ENCODE data around the gene PAX3. TPM values are rescaled to one million over a fixed set of nuclear protein-coding genes. Genes with fewer than 3 reads are reported as not detected.

Gene PAX3
- total RNA-seq, 1 donor from 2014 or later: not detected

DNA sequence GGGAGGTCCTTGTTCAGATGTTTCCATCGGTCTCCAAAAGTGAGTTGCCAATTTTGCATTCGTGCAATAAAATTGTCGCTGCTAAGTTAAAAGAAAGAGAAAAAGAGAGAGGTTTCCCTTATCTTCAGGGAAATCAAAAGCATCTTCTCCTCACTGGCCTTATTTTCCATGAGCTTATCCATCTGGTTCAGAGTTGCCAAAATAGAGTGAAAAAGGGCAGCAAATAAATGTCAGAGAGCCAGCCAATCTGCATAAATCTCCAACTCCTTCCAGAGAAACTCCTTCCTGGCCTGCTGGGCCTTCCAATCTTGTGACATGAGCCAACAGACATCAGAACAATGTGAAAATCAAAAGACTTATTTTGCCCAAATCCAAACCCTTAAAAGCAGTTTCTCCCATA is 28.4 kb downstream of the PAX3 start:
- DNase-seq (ENCODE audit: low spot score): no peak

DNA sequence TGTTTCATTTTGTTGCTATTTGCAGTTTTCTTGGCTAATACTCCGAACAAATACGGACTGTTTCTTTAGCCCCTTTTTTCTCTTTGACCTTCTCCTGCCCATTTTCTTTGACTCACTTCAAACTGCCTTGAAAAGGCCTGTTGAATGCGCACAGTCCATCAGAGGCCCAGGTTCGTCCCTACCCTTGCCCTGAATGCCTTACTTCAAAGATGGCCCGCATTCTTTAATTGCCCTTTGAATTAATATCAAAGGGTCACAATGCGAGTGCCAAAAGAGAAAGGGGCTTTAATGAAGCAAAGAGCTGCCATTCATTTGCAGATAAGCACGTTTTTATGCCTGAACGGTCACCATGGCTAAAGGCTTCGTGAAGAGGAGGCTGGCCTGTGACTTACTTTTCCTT is 29.7 kb downstream of the PAX3 start:
- DNase-seq (ENCODE audit: low spot score): no peak

DNA sequence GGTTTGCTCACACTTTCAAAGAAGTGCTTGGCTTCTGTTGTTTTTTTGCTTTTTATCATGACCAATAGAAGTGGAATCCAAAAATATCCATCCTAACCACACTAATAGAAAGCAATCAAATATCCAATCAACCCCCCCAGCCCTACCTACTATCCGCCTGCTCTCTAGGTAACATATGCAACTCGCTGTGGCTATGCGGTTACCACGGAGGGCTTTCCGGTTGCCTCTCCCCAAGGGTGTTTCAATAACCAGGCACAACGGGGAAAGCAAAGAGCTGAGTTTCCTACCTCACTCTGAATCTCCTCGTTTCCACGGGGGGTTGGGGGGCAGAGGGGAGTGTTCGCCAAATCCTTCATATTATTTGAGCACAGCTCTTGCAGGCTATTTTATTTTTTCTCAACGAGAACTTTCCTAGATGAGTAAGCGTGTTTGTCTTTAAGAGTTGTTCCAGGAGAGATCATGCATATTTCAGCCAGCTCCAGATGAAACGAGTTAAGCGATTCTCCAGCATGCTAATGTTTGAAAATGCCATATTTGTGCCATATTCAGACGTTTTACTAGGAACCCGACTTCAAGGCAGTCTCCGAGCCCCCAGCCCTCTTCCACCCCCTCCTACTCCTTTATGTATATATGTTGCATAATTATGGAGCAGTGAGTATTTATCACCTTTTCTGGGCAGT is 30.3 kb downstream of the PAX3 start:
- no peak for DNase-seq (ENCODE audit: low spot score)

DNA sequence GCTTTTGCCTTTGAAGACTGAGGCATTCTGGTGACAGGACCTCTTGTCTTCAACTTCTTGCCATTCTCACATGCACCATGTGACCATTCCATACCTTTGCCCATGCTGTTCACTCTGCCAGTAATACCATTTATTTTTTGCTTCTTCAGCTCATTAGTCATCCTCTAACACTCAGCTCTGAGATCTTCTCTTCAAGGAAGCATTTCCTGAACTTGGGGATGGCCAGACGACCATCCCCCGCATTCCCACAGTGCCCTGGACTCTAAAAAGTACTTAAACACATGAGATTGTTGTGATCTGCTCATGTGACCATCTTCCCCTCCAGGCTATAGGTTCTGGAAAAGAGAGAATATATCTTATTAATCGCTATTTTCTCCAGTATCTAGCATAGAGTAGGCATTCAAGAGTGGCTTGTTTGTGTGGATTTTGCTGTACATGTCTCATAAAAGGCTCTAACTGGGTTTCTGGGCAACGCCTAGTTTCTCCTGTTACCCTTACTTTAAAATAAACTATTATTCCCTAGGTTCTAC is 33.9 kb downstream of the PAX3 start:
- DNase-seq (ENCODE audit: low spot score): no peak

DNA sequence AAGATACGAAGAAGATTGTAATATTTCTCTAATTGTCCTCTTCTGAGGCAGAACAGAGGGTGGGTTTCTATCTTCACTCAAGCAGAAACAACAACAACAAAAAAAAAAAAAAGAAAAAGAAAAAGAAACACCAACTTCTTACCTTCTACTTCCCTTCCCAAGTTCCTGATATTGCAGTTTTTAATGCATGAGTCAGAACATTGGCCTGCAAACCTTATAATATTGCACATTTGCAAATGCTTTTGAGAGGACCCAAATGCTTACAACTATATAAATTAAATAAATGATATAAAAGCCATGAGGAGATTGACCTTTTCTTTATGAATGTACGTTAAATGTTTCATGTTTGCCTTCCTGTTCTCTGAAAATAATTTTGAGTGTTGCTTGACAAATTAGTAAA is 37.3 kb downstream of the PAX3 start:
- DNase-seq (ENCODE audit: low spot score): no peak

DNA sequence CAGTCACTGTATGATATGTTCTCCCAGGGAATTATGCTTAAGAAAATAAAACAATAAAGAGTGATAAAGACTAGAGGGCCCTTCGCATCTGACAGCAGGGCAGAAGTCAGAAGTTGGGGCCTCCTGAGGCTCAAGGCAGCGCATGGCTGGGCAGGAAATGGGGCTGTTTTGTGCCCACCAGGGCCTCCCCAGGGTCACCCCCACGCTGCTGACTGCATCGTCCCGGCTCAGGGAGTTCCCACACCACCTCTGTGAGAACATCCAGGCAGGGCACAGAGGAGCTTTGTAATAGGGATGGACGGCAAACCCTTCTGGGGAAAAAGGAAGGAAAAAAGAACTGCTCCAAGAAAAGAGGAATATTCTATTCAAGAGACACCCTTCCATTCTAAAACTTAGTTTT is 41.2 kb downstream of the PAX3 start:
- no peak for DNase-seq (ENCODE audit: low spot score)

DNA sequence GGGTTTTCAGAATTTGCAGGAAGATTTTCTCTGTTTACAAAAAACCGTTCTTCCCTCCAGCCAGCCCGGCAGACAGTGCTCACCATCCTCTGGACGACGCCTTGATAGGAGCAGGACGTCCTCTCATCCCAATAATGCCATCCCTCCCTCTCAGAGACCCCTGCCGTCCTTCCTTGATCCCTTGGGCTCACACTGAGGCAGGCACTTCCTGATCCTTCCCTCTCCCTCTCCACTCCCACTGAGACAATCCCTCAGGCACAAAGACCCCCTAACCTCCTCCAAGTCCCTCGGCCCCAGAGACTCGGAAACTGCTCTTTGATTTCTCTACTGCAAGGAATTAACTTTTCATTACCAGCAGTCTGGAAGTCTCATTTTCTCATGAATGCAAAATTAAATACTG is 42.5 kb downstream of the PAX3 start:
- DNase-seq (ENCODE audit: low spot score): no peak

DNA sequence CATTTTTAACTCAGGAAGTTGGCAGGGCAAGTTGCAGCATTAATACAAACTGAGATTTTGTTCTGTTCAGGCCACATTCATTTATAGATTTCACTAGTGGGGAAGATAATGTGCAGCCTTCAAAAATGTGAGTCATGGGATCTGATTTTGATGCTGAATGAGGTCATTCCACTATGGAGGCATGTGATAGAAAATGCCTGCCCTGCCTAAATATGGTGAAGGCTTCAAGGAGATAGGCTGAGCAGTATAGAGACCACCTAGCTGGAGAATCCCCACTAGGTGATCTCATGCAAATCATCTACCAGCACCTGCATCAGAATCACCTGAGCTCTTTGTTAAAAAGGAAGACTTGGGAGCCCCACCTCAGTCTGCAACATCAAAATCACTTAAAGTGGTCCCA is 43.7 kb downstream of the PAX3 start:
- DNase-seq (ENCODE audit: low spot score): no peak

DNA sequence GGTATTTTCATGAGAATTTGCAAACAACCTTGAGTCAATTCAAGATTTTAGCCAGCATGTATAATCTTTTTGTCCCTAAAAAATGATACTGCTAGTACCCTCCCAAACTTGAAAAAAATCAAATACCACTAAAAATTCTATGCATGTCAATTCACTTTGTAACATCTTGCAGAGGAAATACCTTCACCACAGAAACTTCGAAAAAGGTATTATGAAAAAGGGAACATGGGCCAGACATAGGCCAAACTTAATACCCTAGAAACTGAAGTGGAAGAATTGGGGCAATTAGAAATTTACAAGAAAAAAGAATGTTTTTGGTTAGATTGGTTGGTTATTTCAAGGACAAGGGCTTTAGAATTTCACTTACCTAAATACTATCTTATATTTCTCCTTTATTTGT is 48.5 kb downstream of the PAX3 start:
- DNase-seq (ENCODE audit: low spot score): no peak

DNA sequence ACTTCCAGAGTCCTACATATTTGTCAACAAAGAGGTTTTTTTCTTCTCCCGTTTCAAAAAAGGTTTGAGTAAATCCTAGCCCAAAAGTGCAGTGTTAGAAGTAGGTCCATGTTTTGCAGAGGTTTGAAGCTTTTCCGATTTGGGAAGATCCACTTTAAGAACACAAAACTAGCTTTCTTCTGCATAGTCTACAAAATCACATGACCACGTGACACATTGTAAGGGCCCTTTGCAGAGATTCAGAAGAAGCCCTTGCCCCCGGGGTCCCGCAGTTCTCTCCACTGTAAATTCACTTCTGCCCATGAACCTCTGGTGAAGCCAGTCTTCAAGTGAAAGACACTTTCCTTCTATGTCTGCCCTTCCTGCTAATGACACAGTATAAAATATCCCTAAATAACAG is 49.4 kb downstream of the PAX3 start:
- DNase-seq (ENCODE audit: low spot score): no peak

DNA sequence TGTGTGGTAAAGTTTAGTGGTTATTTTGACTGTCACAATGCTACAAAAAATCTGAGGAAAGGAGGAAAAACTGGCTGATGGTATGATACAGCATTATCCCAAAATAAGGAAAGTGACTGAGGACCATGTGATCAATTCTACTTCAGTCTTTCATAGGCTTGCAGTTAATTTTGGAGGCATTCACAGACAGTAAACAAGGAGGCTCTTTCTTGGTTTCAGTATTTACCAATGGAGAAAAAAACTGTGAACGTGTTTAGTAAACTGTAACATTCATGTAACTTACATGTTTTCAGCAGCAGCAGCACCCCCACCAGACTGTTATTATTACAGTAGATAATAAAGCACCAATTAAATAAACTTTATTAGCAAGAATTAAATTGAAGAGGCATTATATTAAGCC is 50.0 kb downstream of the PAX3 start:
- no peak for DNase-seq (ENCODE audit: low spot score)

DNA sequence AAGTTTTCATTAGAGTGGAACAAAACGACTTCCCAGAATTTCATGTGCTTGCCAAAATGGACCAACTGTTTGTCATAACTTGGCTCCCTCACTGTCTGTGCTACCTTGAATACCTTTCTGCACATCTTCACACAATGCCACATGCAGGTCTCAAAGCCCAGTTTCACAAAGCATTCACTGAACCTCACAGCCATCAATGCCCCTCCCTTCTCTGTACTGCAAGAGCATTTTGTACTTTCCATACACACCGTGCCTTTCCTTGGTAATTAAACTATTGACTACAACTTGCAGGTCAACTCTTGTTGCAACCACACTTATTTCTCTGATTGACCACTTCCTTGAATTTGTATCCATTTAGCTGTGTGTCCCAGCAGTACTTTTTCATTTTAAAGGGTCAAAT is 50.5 kb downstream of the PAX3 start:
- DNase-seq (ENCODE audit: low spot score): no peak

DNA sequence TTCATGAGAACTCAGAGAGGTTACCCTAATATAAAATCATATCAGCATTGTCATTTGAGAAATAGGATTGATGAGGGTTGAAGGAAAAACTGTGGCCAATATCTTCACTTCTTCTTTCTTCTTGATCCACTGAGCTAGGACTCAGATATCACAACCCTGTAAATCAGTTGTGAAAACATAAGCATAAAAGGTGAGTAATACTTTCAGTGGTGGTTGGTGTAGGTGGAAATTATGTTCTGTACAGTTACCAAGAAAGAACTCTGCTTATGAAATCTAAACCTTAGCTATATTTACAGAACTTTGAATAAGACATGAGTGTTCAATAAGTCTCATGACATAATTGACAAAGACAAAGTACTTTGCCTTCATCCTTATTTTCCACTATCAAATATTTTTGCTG is 56.3 kb downstream of the PAX3 start:
- no peak for DNase-seq (ENCODE audit: low spot score)

DNA sequence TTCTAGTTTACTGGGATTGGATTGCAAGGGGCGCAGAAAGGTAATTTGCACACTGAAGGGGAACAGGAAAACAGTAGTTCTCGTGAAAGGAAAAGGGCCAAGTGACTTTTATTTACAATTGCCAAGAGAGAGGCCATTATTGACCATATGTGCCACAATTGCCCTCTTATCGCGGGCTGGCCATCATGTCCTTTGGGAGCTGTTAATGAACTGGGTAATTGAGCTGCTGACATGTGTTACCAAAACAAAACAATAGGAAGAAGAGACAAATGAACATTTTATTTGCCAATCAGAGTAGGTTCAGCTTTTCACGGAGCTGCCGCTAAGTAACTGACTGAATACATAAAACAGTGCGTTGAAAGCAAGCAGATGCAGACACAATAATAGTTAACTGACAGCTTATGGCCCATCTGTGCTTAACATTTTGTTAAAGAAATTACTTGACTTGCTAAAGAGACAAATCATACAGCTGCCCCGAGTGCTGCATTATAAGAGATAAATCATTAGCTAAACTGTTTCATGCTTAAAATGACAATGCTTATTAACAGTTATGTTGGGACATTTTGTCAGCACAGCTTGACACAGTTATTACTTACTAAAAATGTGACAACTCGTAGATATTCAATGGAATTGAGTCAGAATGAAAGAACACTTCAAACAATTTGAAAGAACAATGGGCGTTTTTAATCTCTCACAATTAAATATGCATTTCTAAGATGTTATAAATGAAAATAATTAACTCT is 57.5 kb downstream of the PAX3 start:
- DNase-seq (ENCODE audit: low spot score): no peak

DNA sequence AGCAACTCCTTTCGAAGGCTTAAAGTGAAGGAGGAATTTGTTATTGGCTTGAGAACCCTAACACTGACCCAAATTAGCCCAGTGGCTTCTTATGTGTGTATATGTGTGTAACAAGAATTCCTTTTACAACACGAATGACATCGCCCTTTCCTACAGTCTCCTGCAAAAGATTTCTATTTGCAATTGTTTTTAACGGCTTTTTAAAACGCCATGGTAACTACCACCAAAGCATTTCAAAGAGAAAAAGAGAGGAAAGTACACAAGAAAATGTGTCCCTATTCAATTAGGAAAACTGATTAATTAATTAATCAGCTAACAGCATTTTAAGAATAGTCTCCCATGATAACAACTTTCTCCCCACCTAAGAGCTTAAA is 58.1 kb downstream of the PAX3 start:
- no peak for DNase-seq (ENCODE audit: low spot score)

DNA sequence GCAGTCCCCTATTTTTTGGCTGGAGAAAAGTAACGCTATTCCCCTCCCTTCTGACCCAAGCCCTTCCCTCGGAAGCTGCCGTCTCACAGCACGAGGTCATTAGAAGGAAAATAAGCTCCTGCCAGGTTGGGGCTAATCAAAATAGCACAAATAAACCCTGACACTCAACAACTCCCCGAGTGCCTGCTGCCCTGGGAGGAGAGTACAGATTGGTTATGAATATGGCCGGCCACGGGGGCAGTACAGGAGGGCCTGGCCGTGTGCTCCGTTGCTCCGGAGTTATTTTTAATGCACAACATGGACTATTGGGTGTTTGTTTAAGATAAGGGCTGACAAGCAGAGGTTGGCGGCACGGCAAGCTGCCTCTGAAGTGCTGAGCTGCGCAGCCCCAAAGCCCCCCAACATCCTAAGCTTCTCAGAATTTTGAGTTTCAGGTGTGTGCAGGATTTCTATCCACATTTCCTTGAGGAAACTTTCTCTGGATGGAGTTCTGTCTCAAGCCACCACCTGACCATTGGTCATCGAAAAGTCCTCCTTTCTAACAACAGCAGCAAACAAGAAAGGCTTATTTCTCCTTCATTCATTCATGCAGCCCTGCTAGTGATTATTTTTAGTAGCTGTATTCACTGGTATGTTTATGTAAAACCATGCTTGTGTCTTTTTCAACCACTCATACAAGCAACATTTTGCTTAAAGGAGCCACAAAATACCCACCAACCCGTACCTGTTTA is 58.7 kb downstream of the PAX3 start:
- DNase-seq (ENCODE audit: low spot score): no peak

DNA sequence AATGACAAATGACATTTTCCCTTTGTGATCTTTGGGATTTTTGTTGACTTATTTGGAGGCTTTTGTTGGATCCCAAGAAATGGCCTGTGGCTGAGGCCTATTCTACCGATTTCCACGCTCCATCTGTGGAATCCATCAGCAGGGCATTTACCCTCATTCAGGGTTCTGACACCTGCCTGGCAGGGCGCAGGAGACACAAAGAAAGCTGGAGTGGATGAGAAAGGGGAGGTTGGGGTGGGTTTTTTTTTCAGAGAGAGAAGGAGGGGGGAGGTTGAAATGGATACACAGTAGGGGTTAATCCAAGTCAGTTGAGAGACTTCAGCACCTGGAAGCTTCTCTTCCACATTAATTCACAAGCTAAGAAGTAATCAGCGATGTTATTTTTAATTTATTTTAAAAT is 59.7 kb downstream of the PAX3 start:
- no peak for DNase-seq (ENCODE audit: low spot score)

DNA sequence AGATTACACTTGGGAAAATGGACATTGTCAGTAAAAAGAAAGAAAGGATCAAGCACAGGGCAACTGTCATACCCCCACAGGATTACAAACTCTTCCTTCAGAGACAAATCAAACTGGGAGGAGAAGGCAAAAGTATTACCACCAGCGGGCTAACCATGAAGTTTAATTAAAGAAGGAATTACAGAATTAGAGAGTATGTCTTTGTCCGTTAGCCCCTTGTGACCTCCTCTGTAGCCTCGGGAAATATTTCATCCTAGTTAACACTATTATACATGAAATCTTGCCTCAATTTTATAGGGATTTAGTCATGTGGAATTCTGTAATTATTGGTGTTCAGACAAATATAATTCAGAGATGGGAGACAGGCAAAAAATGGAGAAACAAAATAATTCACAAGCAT is 60.7 kb downstream of the PAX3 start:
- DNase-seq (ENCODE audit: low spot score): no peak

DNA sequence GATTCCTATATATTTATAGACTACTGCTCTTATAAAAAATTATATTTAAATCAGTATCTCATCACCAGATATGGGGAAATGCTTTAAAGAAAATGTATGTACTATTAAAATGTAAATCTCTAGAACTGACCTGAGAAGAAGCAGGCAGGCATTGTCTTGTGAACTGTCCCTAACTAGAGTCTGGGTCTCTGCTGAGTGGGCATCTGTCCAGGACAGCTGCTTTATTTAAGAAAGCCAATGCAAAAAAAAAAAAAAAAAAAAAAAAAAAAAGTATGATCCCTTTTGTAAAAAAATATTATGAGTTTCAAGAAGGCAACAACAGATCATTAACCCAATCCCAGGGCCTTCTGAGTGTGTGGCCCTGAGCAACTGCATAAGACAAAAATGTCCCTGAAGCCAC is 66.0 kb downstream of the PAX3 start:
- DNase-seq (ENCODE audit: low spot score): no peak

DNA sequence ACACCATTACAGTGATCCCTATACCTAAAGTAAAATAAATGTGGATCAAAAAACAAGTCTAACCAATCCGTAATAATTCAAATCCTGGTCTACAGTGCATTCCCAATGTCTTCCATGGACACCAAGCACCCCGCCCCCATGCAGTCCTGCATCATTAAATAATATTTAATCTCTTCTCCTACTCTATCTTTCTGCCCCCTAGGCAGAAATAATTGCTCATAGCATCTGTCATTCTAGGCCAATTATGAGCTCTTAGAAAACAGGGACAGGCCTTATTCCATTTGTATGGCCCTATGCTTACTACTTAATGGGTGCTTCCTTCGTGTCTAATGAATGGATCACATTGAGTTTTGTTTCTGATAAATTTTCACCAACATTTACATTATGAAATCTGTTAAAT is 66.4 kb downstream of the PAX3 start:
- DNase-seq (ENCODE audit: low spot score): no peak

DNA sequence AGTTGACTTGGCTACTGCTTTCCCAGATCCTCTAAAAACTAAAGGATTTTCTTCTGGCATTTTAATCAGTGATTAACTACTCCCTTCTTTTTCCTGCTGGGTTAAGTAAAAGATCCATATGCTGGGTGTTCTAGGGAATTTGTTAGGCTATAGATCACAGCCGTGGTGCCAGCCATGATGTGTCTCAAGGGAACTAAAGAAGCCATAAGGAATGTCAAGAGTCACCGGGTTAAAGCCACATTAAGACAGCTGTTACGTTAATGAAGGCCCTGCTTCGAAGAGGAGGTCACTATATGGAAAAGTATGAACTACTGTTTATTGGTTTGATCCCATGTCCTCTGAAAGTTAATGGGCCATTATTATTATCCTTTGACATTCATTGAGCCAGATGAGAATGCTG is 70.7 kb downstream of the PAX3 start:
- no peak for DNase-seq (ENCODE audit: low spot score)

DNA sequence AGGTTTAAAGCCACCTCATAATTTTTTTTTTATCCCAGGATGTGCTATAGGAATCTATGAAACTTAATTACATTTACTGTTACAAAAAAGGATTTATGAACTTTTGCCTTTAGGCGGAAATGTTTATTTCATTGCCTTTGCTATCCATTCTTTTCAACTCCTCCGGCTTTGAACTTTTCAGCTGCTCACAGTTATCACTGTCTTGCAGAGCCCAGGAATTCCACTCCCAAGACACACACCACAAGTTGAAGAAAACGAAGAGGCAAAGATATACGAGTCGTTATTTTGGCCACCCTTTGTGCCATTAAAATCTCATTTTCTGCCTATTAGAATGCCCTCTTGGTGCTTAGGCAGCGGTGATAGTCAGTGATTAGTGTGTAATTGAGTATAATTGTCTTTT is 80.0 kb downstream of the PAX3 start:
- DNase-seq (ENCODE audit: low spot score): no peak

DNA sequence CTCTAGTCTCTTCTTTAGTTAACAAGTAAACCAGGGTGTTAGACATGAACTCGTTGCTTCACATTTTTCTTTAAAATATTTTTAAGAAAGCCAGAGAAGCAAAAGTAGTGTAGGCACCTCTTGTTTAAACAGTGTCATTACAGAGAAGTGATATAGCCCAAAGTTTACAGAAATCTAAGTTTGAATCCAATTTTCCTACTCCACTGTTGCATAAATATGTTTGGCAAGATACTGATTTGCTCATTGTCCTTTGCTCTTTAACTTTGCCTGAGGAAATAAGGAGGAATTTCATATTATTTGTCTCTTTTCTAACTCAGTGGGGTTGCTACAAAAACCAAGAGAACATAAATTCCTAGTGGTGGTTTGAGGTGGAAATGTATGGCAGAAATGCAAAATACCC is 81.1 kb downstream of the PAX3 start:
- DNase-seq (ENCODE audit: low spot score): no peak
